NB4 (cell line): ENCODE data around the gene RAP1GAP2.

Experiments used
- DNase-seq: peaks from one replicate; pipeline ENCODE4 v3.0.0; 2010; ENCODE audit warnings: low read depth
- H3K4me3 ChIP-seq: one replicate; pipeline ENCODE4 v1.5.1; 2011; ENCODE audit warnings: mild to moderate bottlenecking, low read depth, low read length, moderate library complexity
- CTCF ChIP-seq: IDR thresholded peaks from one replicate; pipeline ENCODE4 v1.5.1; 2012; ENCODE audit warnings: low read depth, low read length
- MAX ChIP-seq: IDR thresholded peaks from 2 replicates; pipeline ENCODE4 v1.6.1; 2011; ENCODE audit warnings: low read depth, low read length
- MYC ChIP-seq: IDR thresholded peaks from 2 replicates; pipeline ENCODE4 v1.6.1; 2011; ENCODE audit warnings: low read depth, low read length
- POLR2A ChIP-seq: IDR thresholded peaks from 2 replicates; pipeline ENCODE4 v1.6.1; 2011; ENCODE audit warnings: mild to moderate bottlenecking; ENCODE audit not compliant: insufficient read length; ENCODE audit errors: extremely low read depth

RAP1GAP2 gene

GRCh38 chr17:3025421-3026124, 229.3 kb downstream of the RAP1GAP2 start:
- no peak overlapping the region for H3K4me3 ChIP-seq
- TF ChIP-seq CTCF, result no peak
- TF ChIP-seq POLR2A, result no peak
- TF ChIP-seq MYC, result no peak
- no peak for TF ChIP-seq MAX
- DNase-seq, result no peak

DNA sequence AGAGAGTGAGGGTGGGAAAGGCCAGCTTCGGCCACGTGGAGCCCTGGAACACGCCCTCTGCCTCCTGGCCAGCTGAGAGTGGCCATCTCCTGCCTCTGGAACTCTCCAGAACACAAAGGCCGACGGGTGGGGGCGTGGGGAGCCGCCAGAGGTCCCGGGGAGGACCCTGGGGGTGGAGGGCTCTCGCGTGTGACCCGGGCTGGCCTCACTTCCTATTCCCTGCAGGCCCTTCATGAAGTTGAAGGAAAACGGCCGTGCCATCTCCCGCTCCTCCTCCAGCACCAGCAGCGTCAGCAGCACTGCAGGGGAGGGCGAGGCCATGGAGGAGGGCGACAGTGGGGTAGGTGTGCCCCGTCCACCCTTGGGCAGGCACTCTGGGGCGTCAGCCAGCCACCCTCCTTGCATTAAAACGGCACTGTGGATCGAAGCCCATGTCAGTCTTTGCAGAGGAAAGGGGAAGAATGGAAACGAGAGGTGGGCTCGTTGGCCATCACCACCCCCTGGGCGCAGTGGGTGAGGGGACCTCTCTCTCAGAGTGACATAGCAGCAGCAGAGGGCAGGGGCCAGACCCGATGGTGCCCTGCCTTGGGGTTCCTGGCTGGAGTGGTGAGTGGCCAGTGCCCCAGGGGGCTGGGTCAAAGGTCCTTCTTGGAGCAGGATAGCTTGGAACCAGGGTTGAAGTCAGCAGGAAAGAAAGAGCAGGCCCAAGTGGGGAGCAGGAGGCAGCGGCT, 230.1 kb downstream of the RAP1GAP2 start:
- no peak for DNase-seq

GRCh38 chr17:3026856-3027751, 230.9 kb downstream of the RAP1GAP2 start:
- TF ChIP-seq MYC (no peak), MAX (no peak), CTCF (no peak), POLR2A (no peak)
- H3K4me3 ChIP-seq, result no peak overlapping the region
- no peak for DNase-seq

More for the DNA sequence above, 230.1 kb downstream of the RAP1GAP2 start:
- no peak overlapping the region for H3K4me3 ChIP-seq
- TF ChIP-seq POLR2A, result no peak
- TF ChIP-seq MYC, result no peak
- TF ChIP-seq MAX, result no peak
- no peak for TF ChIP-seq CTCF

GRCh38 chr17:3027786-3028532, 231.7 kb downstream of the RAP1GAP2 start:
- TF ChIP-seq MYC (no peak), POLR2A (no peak), CTCF (no peak), MAX (no peak)
- DNase-seq, result no peak
- no peak overlapping the region for H3K4me3 ChIP-seq
